CD14-positive monocyte (primary cell): ENCODE data around the gene HTR1B. TPM values are rescaled to one million over a fixed set of nuclear protein-coding genes. Genes with fewer than 3 reads are reported as not detected.

Experiments used
- DNase-seq, 3 donors: peaks; one replicate each; pipeline ENCODE4 v3.0.0-alpha.2; 2011 to 2022
- H2AFZ ChIP-seq: 2 replicates; pipeline ENCODE4 v1.6.0; 2012; ENCODE audit warnings: mild to moderate bottlenecking, low read depth, low read length, inconsistent platforms; ENCODE audit not compliant: insufficient read depth, poor library complexity, severe bottlenecking
- H3K27ac ChIP-seq, 2 donors: 1 replicate in 1 of 2; 2 replicates in 1 of 2; pipeline ENCODE4 v1.5.1; 2012 to 2013; ENCODE audit warnings: low read length in 2 of 2, control low read depth in 1 of 2, inconsistent platforms in 1 of 2, low read depth in 1 of 2, mild to moderate bottlenecking in 1 of 2
- H3K27me3 ChIP-seq, 2 donors: one replicate each; pipeline versions ENCODE4 v1.6.0 to v1.6.1; 2011 to 2013; ENCODE audit warnings: low read length in 2 of 2; ENCODE audit not compliant: control insufficient read depth in 2 of 2, insufficient read depth in 2 of 2
- H3K36me3 ChIP-seq, 2 donors: replicated peaks in 1 of 2; 1 replicate in 1 of 2; 2 replicates in 1 of 2; pipeline versions ENCODE4 v1.5.1 to v1.6.1; 2012 to 2013; ENCODE audit warnings: low read length in 2 of 2, control low read depth in 1 of 2, inconsistent platforms in 1 of 2, mild to moderate bottlenecking in 1 of 2; ENCODE audit not compliant: insufficient read depth in 2 of 2, control insufficient read depth in 1 of 2
- H3K4me1 ChIP-seq, 2 donors: 1 replicate in 1 of 2; 2 replicates in 1 of 2; pipeline versions ENCODE4 v1.5.1 to v1.6.1; 2012 to 2013; ENCODE audit warnings: low read length in 2 of 2, control low read depth in 1 of 2, inconsistent platforms in 1 of 2, mild to moderate bottlenecking in 1 of 2, moderate library complexity in 1 of 2; ENCODE audit not compliant: insufficient read depth in 2 of 2, control insufficient read depth in 1 of 2
- H3K4me2 ChIP-seq: replicated peaks from 2 replicates; pipeline ENCODE3; 2012; ENCODE audit warnings: low read length, moderate library complexity, mild to moderate bottlenecking; ENCODE audit not compliant: poor library complexity, severe bottlenecking; ENCODE audit errors: extremely low read depth
- H3K4me3 ChIP-seq, 3 experiments: fragments of 200-600 bp in 1 of 3; sonication (generic) in 1 of 3; replicated peaks in 1 of 3; 1 replicate in 2 of 3; 2 replicates in 1 of 3; pipeline ENCODE4 v1.5.1; 2011 to 2013; ENCODE audit warnings: low read length in 3 of 3, mild to moderate bottlenecking in 3 of 3, control low read depth in 2 of 3, low read depth in 2 of 3, inconsistent platforms in 1 of 3, moderate library complexity in 1 of 3
- H3K79me2 ChIP-seq: 2 replicates; pipeline ENCODE4 v1.6.0; 2012; ENCODE audit warnings: mild to moderate bottlenecking, control low read depth, inconsistent platforms, low read length, moderate library complexity; ENCODE audit not compliant: insufficient read depth
- H3K9ac ChIP-seq: 2 replicates; pipeline ENCODE4 v1.6.0; 2017; ENCODE audit warnings: low read length, mild to moderate bottlenecking; ENCODE audit not compliant: insufficient read depth, poor library complexity, severe bottlenecking
- H3K9me3 ChIP-seq, 2 donors: replicated peaks in 1 of 2; 1 replicate in 1 of 2; 2 replicates in 1 of 2; pipeline versions ENCODE4 v1.5.1 to v1.6.1; 2012 to 2013; ENCODE audit warnings: low read length in 2 of 2, control low read depth in 1 of 2; ENCODE audit not compliant: control insufficient read depth in 1 of 2, insufficient read depth in 1 of 2
- H4K20me1 ChIP-seq: 2 replicates; pipeline ENCODE4 v1.6.0; 2012; ENCODE audit warnings: mild to moderate bottlenecking, low read length, control low read depth, moderate library complexity; ENCODE audit not compliant: insufficient read depth
- H3K27ac Mint-ChIP-seq, 7 donors: one replicate each; pipeline ENCODE4 v1.8.0; 2020; ENCODE audit warnings: mild to moderate bottlenecking in 7 of 7, mixed read lengths in 7 of 7, moderate library complexity in 6 of 7, inconsistent platforms in 2 of 7
- H3K27me3 Mint-ChIP-seq, 3 donors: one replicate each; pipeline ENCODE4 v1.8.0; 2021 to 2022; ENCODE audit warnings: low read depth in 3 of 3, mild to moderate bottlenecking in 3 of 3, mixed read lengths in 3 of 3, moderate library complexity in 3 of 3, inconsistent platforms in 1 of 3
- H3K36me3 Mint-ChIP-seq, 2 donors: one replicate each; pipeline ENCODE4 v1.8.0; 2020; ENCODE audit warnings: mixed read lengths in 2 of 2, inconsistent platforms in 1 of 2, mild to moderate bottlenecking in 1 of 2
- H3K4me1 Mint-ChIP-seq: one replicate; pipeline ENCODE4 v1.8.0; 2020; ENCODE audit warnings: mild to moderate bottlenecking, mixed read lengths
- H3K4me3 Mint-ChIP-seq, 2 donors: one replicate each; pipeline ENCODE4 v1.8.0; 2020; ENCODE audit warnings: mild to moderate bottlenecking in 2 of 2, mixed read lengths in 2 of 2, moderate library complexity in 1 of 2
- H3K9me3 Mint-ChIP-seq, 7 donors: one replicate each; pipeline ENCODE4 v1.8.0; 2020 to 2022; ENCODE audit warnings: mixed read lengths in 7 of 7, mild to moderate bottlenecking in 6 of 7, moderate library complexity in 6 of 7, inconsistent platforms in 2 of 7
- WGBS: methylation state at CpG from one replicate; pipeline ENCODE4 v1.1.5; 2013; ENCODE audit warnings: missing lambda C conversion rate; ENCODE audit not compliant: insufficient coverage; 5-methylcytosine and 5-hydroxymethylcytosine counted together
- intact Hi-C, 2 donors: fragments of 100-400 bp; cut with micrococcal nuclease; formaldehyde crosslinking; loops; one replicate each; pipeline versions ENCODE4 v1.15.0 to v1.15.1; 2023
- polyA plus RNA-seq, 3 donors: library from polyadenylated mRNA; depleted of rRNA in 1 of 3; unstranded in 2 of 3; stranded (reverse) in 1 of 3; fragments of 300-500 nt in 2 of 3; fragments of >200 nt in 1 of 3; fragmentation: Illumina TruSeq in 2 of 3; gene quantifications; 1 replicate in 2 of 3; 2 replicates in 1 of 3; pipeline ENCODE4 v1.2.3, GENCODE V29; 2012 to 2021
- TF ChIP-seq, protein P1 (sequence below): fragments of 200-600 bp; IDR thresholded peaks from one replicate; pipeline ENCODE4 v1.8.0; 2022; ENCODE audit warnings: antibody characterized with exemption, mild to moderate bottlenecking

Gene HTR1B
- polyA plus RNA-seq, 3 donors: not detected

DNA sequence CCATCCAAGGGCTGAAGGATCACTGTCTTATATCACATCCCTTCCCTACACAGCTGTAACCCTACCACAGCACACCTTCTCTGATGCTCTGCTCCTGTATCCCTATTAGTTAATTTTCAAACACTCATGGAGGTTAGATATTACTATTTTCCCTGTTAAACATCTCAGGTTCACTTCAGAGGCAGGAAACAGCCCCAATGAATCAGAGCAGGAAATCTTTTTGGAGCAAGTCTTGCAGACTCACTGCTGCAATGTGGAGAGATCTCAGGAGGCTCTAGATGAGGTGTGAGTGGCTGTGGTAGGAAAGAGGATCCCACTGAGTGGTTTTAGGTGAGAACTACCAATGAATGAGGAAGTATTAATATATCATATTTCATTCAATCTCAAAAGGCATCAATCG is 19.7 kb upstream of the HTR1B start:
- DNase-seq: no peak
- H3K4me3 Mint-ChIP-seq: no peak overlapping the region

DNA sequence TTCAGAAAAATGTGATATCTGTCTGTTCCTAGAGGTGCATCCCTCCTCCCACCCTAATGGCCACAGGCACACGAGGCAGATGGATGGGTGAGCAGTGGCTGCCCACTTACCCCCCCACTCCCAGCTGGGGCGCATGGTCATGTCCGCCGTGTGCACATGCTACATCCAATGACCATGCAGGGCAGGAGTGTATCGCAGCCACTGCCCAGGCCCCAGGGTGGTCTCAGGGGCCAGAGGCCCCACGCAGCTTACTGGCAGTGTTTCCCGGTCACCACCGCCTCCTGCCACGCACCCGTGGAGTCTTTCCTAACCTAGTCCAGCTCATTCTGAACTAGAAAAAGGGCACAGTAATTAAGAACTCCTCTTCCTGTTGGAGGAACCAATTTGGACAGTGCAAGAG is 11.7 kb upstream of the HTR1B start:
- Mint-ChIP-seq H3K27ac (no peak overlapping the region), H3K27me3 (peaks cover 0 to 2% (median 0%) of the 10 kb centered on the region in 3 donors), H3K36me3 (no peaks in the 10 kb centered on the region), H3K4me3 (no peak overlapping the region), H3K4me1 (no peaks in the 10 kb centered on the region), H3K9me3 (peaks cover 0 to 6% (median 4%) of the 10 kb centered on the region in 7 donors)
- Histone ChIP-seq H3K4me2 (no peak overlapping the region), H3K27me3 (no peaks in the 10 kb centered on the region), H3K4me3 (no peak overlapping the region), H2AFZ (no peak overlapping the region), H3K79me2 (no peaks in the 10 kb centered on the region), H3K27ac (no peak overlapping the region), H4K20me1 (no peaks in the 10 kb centered on the region), H3K4me1 (no peaks in the 10 kb centered on the region), H3K36me3 (no peaks in the 10 kb centered on the region), H3K9me3 (peaks cover 0 to 7% of the 10 kb centered on the region in 2 donors), H3K9ac (no peak overlapping the region)
- 95% methylated on average over 10 of the region's 10 CpGs for WGBS
- no peak for DNase-seq
- intact Hi-C loops: no loop called here
- TF ChIP-seq, protein P1, sequence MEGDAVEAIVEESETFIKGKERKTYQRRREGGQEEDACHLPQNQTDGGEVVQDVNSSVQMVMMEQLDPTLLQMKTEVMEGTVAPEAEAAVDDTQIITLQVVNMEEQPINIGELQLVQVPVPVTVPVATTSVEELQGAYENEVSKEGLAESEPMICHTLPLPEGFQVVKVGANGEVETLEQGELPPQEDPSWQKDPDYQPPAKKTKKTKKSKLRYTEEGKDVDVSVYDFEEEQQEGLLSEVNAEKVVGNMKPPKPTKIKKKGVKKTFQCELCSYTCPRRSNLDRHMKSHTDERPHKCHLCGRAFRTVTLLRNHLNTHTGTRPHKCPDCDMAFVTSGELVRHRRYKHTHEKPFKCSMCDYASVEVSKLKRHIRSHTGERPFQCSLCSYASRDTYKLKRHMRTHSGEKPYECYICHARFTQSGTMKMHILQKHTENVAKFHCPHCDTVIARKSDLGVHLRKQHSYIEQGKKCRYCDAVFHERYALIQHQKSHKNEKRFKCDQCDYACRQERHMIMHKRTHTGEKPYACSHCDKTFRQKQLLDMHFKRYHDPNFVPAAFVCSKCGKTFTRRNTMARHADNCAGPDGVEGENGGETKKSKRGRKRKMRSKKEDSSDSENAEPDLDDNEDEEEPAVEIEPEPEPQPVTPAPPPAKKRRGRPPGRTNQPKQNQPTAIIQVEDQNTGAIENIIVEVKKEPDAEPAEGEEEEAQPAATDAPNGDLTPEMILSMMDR: no peak

More for the DNA sequence above, 19.7 kb upstream of the HTR1B start:
- H3K27ac Mint-ChIP-seq: no peak overlapping the region
- TF ChIP-seq, protein P1: no peak
- WGBS: no CpG with 5 or more reads among the region's 1 CpG
- Histone ChIP-seq H3K9me3 (no peaks in the 10 kb centered on the region), H4K20me1 (no peaks in the 10 kb centered on the region), H2AFZ (no peak overlapping the region), H3K79me2 (no peaks in the 10 kb centered on the region), H3K4me1 (no peaks in the 10 kb centered on the region), H3K36me3 (no peaks in the 10 kb centered on the region), H3K4me3 (no peak overlapping the region), H3K27me3 (no peaks in the 10 kb centered on the region), H3K9ac (no peak overlapping the region), H3K4me2 (no peak overlapping the region), H3K27ac (no peak overlapping the region)
- no peaks in the 10 kb centered on the region for H3K36me3 Mint-ChIP-seq
- peaks cover 0 to 2% (median 0%) of the 10 kb centered on the region in 7 donors for H3K9me3 Mint-ChIP-seq
- intact Hi-C loops: no loop called here
- no peaks in the 10 kb centered on the region for H3K4me1 Mint-ChIP-seq
- H3K27me3 Mint-ChIP-seq: no peaks in the 10 kb centered on the region
